Measurements from ENCODE around the gene CLASRP. TPM values are rescaled to one million over a fixed set of nuclear protein-coding genes. Genes with fewer than 3 reads are reported as not detected.
A peak's percentile ranks its signal among the peaks of the same experiment; 100 is the strongest.

Gene CLASRP
- total and polyA plus RNA-seq, 5 donors from 2014 or later = 3.9 to 189 (median 4.8) TPM

GRCh38 chr19:45041125-45041524, 2.3 kb downstream of the CLASRP start:
- H3K4me3 ChIP-seq (ENCODE audit: low read depth, low read length) = no peak overlapping the region
- Mint-ChIP-seq H3K27ac (peak overlapping the region in 1 of 3 donors; percentile 99), H3K27me3 (no peaks in the 10 kb centered on the region), H3K36me3 (peaks cover 32% of the 10 kb centered on the region), H3K9me3 (no peaks in the 10 kb centered on the region), H3K4me3 (peak overlapping the region; percentile 54 to 80 (median 75)), H3K4me1 (peaks cover 0 to 54% (median 31%) of the 10 kb centered on the region in 4 donors)
- no peak overlapping the region for H3K27ac ChIP-seq (ENCODE audit: insufficient read depth, low read length, poor library complexity, severe bottlenecking)
- no peaks in the 10 kb centered on the region for H3K9me3 ChIP-seq (ENCODE audit: control insufficient read depth in 2 of 2, low read length in 2 of 2)
- H3K36me3 ChIP-seq (ENCODE audit: control insufficient read depth, insufficient read depth, low read length) = peaks cover 49% of the 10 kb centered on the region
- no peak for DNase-seq
- no peaks in the 10 kb centered on the region for H3K27me3 ChIP-seq (ENCODE audit: control insufficient read depth, insufficient read depth, low read length)
- no peak for ATAC-seq (ENCODE audit: low read depth in 2 of 2)
- H3K4me1 ChIP-seq (ENCODE audit: control insufficient read depth, insufficient read depth, low read length, poor library complexity, severe bottlenecking) = peaks cover 25% of the 10 kb centered on the region

GRCh38 chr19:45045671-45046353, 7.0 kb downstream of the CLASRP start:
- Histone ChIP-seq H3K4me1 (ENCODE audit: control insufficient read depth, insufficient read depth, low read length, poor library complexity, severe bottlenecking) (peaks cover 11% of the 10 kb centered on the region), H3K4me3 (ENCODE audit: low read depth, low read length) (no peak overlapping the region), H3K27ac (ENCODE audit: insufficient read depth, low read length, poor library complexity, severe bottlenecking) (no peak overlapping the region), H3K27me3 (ENCODE audit: control insufficient read depth, insufficient read depth, low read length) (no peaks in the 10 kb centered on the region), H3K9me3 (ENCODE audit: control insufficient read depth in 2 of 2, low read length in 2 of 2) (no peaks in the 10 kb centered on the region), H3K36me3 (ENCODE audit: control insufficient read depth, insufficient read depth, low read length) (peaks cover 53% of the 10 kb centered on the region)
- DNase-seq (no peak), ATAC-seq (ENCODE audit: low read depth in 2 of 2) (no peak)
- Mint-ChIP-seq H3K27me3 (no peaks in the 10 kb centered on the region), H3K4me3 (peak overlapping the region in 1 of 4 donors; percentile 19), H3K36me3 (peaks cover 34% of the 10 kb centered on the region), H3K27ac (peak overlapping the region in 1 of 3 donors; percentile 20), H3K9me3 (no peaks in the 10 kb centered on the region), H3K4me1 (peaks cover 0 to 62% (median 39%) of the 10 kb centered on the region in 4 donors)

GRCh38 chr19:45046355-45046754, 7.5 kb downstream of the CLASRP start:
- peaks cover 5% of the 10 kb centered on the region for H3K4me1 ChIP-seq (ENCODE audit: control insufficient read depth, insufficient read depth, low read length, poor library complexity, severe bottlenecking)
- H3K36me3 Mint-ChIP-seq = peaks cover 31% of the 10 kb centered on the region
- H3K27ac ChIP-seq (ENCODE audit: insufficient read depth, low read length, poor library complexity, severe bottlenecking) = no peak overlapping the region

GRCh38 chr19:45047188-45047797, 8.4 kb downstream of the CLASRP start:
- Histone ChIP-seq H3K27me3 (ENCODE audit: control insufficient read depth, insufficient read depth, low read length) (no peaks in the 10 kb centered on the region), H3K27ac (ENCODE audit: insufficient read depth, low read length, poor library complexity, severe bottlenecking) (no peak overlapping the region), H3K9me3 (ENCODE audit: control insufficient read depth in 2 of 2, low read length in 2 of 2) (no peaks in the 10 kb centered on the region), H3K36me3 (ENCODE audit: control insufficient read depth, insufficient read depth, low read length) (peaks cover 47% of the 10 kb centered on the region), H3K4me3 (ENCODE audit: low read depth, low read length) (no peak overlapping the region), H3K4me1 (ENCODE audit: control insufficient read depth, insufficient read depth, low read length, poor library complexity, severe bottlenecking) (no peaks in the 10 kb centered on the region)
- ATAC-seq (ENCODE audit: low read depth in 2 of 2) = peak in 1 of 2 donors; percentile 49
- peak in 1 of 3 donors; percentile 53 for DNase-seq
- Mint-ChIP-seq H3K4me3 (peak overlapping the region in 1 of 4 donors; percentile 35), H3K36me3 (peaks cover 22% of the 10 kb centered on the region), H3K4me1 (peaks cover 0 to 52% (median 30%) of the 10 kb centered on the region in 4 donors), H3K9me3 (no peaks in the 10 kb centered on the region), H3K27me3 (no peaks in the 10 kb centered on the region), H3K27ac (peak overlapping the region; percentile 69 to 82 (median 74))

More at GRCh38 chr19:45046355-45046754, 7.5 kb downstream of the CLASRP start:
- Histone ChIP-seq H3K9me3 (ENCODE audit: control insufficient read depth in 2 of 2, low read length in 2 of 2) (no peaks in the 10 kb centered on the region), H3K36me3 (ENCODE audit: control insufficient read depth, insufficient read depth, low read length) (peaks cover 50% of the 10 kb centered on the region), H3K27me3 (ENCODE audit: control insufficient read depth, insufficient read depth, low read length) (no peaks in the 10 kb centered on the region), H3K4me3 (ENCODE audit: low read depth, low read length) (no peak overlapping the region)
- no peak for DNase-seq
- Mint-ChIP-seq H3K27me3 (no peaks in the 10 kb centered on the region), H3K4me3 (no peak overlapping the region), H3K4me1 (peaks cover 0 to 57% (median 36%) of the 10 kb centered on the region in 4 donors), H3K9me3 (no peaks in the 10 kb centered on the region), H3K27ac (peak overlapping the region in 1 of 3 donors; percentile 74)
- ATAC-seq (ENCODE audit: low read depth in 2 of 2) = no peak

- no peaks in the 10 kb centered on the region for H3K9me3 Mint-ChIP-seq
- H3K27ac Mint-ChIP-seq = peak overlapping the region; percentile 1 to 45 (median 15)
- H3K36me3 Mint-ChIP-seq = peaks cover 27% of the 10 kb centered on the region
- peaks cover 51% of the 10 kb centered on the region for H3K36me3 ChIP-seq (ENCODE audit: control insufficient read depth, insufficient read depth, low read length)
- no peak overlapping the region for H3K4me3 ChIP-seq (ENCODE audit: low read depth, low read length)
- no peaks in the 10 kb centered on the region for H3K27me3 Mint-ChIP-seq
- no peaks in the 10 kb centered on the region for H3K4me1 ChIP-seq (ENCODE audit: control insufficient read depth, insufficient read depth, low read length, poor library complexity, severe bottlenecking)
- H3K27ac ChIP-seq (ENCODE audit: insufficient read depth, low read length, poor library complexity, severe bottlenecking) = no peak overlapping the region
- peaks cover 0 to 48% (median 30%) of the 10 kb centered on the region in 4 donors for H3K4me1 Mint-ChIP-seq
- H3K27me3 ChIP-seq (ENCODE audit: control insufficient read depth, insufficient read depth, low read length) = no peaks in the 10 kb centered on the region
- H3K4me3 Mint-ChIP-seq = no peak overlapping the region
- no peak for DNase-seq
- no peak for ATAC-seq (ENCODE audit: low read depth in 2 of 2)
- no peaks in the 10 kb centered on the region for H3K9me3 ChIP-seq (ENCODE audit: control insufficient read depth in 2 of 2, low read length in 2 of 2)
Measured at GRCh38 chr19:45049073-45049736, 10.4 kb downstream of the CLASRP start.

GRCh38 chr19:45050036-45050435, 11.2 kb downstream of the CLASRP start:
- Histone ChIP-seq H3K9me3 (ENCODE audit: control insufficient read depth in 2 of 2, low read length in 2 of 2) (no peaks in the 10 kb centered on the region), H3K27ac (ENCODE audit: insufficient read depth, low read length, poor library complexity, severe bottlenecking) (no peak overlapping the region), H3K27me3 (ENCODE audit: control insufficient read depth, insufficient read depth, low read length) (no peaks in the 10 kb centered on the region), H3K4me3 (ENCODE audit: low read depth, low read length) (no peak overlapping the region), H3K36me3 (ENCODE audit: control insufficient read depth, insufficient read depth, low read length) (peaks cover 50% of the 10 kb centered on the region), H3K4me1 (ENCODE audit: control insufficient read depth, insufficient read depth, low read length, poor library complexity, severe bottlenecking) (no peaks in the 10 kb centered on the region)
- no peaks in the 10 kb centered on the region for H3K27me3 Mint-ChIP-seq
- peaks cover 27% of the 10 kb centered on the region for H3K36me3 Mint-ChIP-seq
- H3K4me3 Mint-ChIP-seq = no peak overlapping the region
- no peak for DNase-seq
- no peak for ATAC-seq (ENCODE audit: low read depth in 2 of 2)
- peaks cover 0 to 40% (median 27%) of the 10 kb centered on the region in 4 donors for H3K4me1 Mint-ChIP-seq
- H3K27ac Mint-ChIP-seq = peak overlapping the region in 1 of 3 donors; percentile 43
- H3K9me3 Mint-ChIP-seq = no peaks in the 10 kb centered on the region

GRCh38 chr19:45051929-45052579, 13.2 kb downstream of the CLASRP start:
- Histone ChIP-seq H3K4me3 (ENCODE audit: low read depth, low read length) (no peak overlapping the region), H3K27me3 (ENCODE audit: control insufficient read depth, insufficient read depth, low read length) (no peaks in the 10 kb centered on the region), H3K9me3 (ENCODE audit: control insufficient read depth in 2 of 2, low read length in 2 of 2) (no peaks in the 10 kb centered on the region), H3K27ac (ENCODE audit: insufficient read depth, low read length, poor library complexity, severe bottlenecking) (no peak overlapping the region), H3K36me3 (ENCODE audit: control insufficient read depth, insufficient read depth, low read length) (peaks cover 51% of the 10 kb centered on the region), H3K4me1 (ENCODE audit: control insufficient read depth, insufficient read depth, low read length, poor library complexity, severe bottlenecking) (no peaks in the 10 kb centered on the region)
- ATAC-seq (ENCODE audit: low read depth in 2 of 2) (no peak), DNase-seq (no peak)
- H3K4me1 Mint-ChIP-seq = peaks cover 0 to 22% (median 16%) of the 10 kb centered on the region in 4 donors
- no peaks in the 10 kb centered on the region for H3K9me3 Mint-ChIP-seq
- peaks cover 17% of the 10 kb centered on the region for H3K36me3 Mint-ChIP-seq
- peak overlapping the region in 1 of 3 donors; percentile 45 for H3K27ac Mint-ChIP-seq
- H3K27me3 Mint-ChIP-seq = no peaks in the 10 kb centered on the region
- H3K4me3 Mint-ChIP-seq = no peak overlapping the region

All from CD4-positive, CD25-positive, alpha-beta regulatory T cell (primary cell).